ENCODE results near the gene SMIM41.
"Not testable (repeated sequence)": the region's sequence is repeated elsewhere in the genome, so short reads cannot be mapped to it uniquely, and the experiment has no call there.

- not testable (repeated sequence) for TF ChIP-seq CTCF (conservative IDR thresholded peaks at IDR 0.05); ZFX (IDR thresholded peaks at IDR 0.05)
Measured at GRCh38 chr12:52117806-52118475, 38.4 kb downstream of the SMIM41 start.
